ENCODE measurements around the gene VPS26B.

The VPS26B gene

GRCh38 chr11:134257101-134257500, 32.6 kb downstream of the VPS26B start:
- Histone ChIP-seq H3K27me3 (ENCODE audit: insufficient read depth, low read depth, severe bottlenecking) (no peaks in the 10 kb centered on the region), H3K9me3 (ENCODE audit: severe bottlenecking) (no peaks in the 10 kb centered on the region), H3K36me3 (peaks cover 32% of the 10 kb centered on the region), H3K27ac (no peak overlapping the region), H3K4me3 (ENCODE audit: low read depth, low read length) (no peak overlapping the region)
- TF ChIP-seq CTCF (IDR thresholded peaks at IDR 0.05; ENCODE audit: low read depth, low read length): no peak
- DNase-seq: no peak

GRCh38 chr11:134258577-134258976, 34.1 kb downstream of the VPS26B start:
- peaks cover 40% of the 10 kb centered on the region for H3K36me3 ChIP-seq
- no peak for TF ChIP-seq CTCF (IDR thresholded peaks at IDR 0.05; ENCODE audit: low read depth, low read length)
- no peak overlapping the region for H3K4me3 ChIP-seq (ENCODE audit: low read depth, low read length)
- no peak for DNase-seq
- H3K9me3 ChIP-seq (ENCODE audit: severe bottlenecking): no peaks in the 10 kb centered on the region
- H3K27ac ChIP-seq: no peak overlapping the region
- no peaks in the 10 kb centered on the region for H3K27me3 ChIP-seq (ENCODE audit: insufficient read depth, low read depth, severe bottlenecking)

- Histone ChIP-seq H3K27me3 (ENCODE audit: insufficient read depth, low read depth, severe bottlenecking) (no peaks in the 10 kb centered on the region), H3K4me3 (ENCODE audit: low read depth, low read length) (no peak overlapping the region), H3K36me3 (peaks cover 40% of the 10 kb centered on the region), H3K27ac (no peak overlapping the region), H3K9me3 (ENCODE audit: severe bottlenecking) (no peaks in the 10 kb centered on the region)
- TF ChIP-seq CTCF (IDR thresholded peaks at IDR 0.05; ENCODE audit: low read depth, low read length): no peak
- no peak for DNase-seq
These were observed 36.0 kb downstream of the VPS26B start for GRCh38 chr11:134260503-134260902.

GRCh38 chr11:134260983-134261382, 36.5 kb downstream of the VPS26B start:
- Histone ChIP-seq H3K36me3 (peaks cover 40% of the 10 kb centered on the region), H3K4me3 (ENCODE audit: low read depth, low read length) (no peak overlapping the region), H3K27me3 (ENCODE audit: insufficient read depth, low read depth, severe bottlenecking) (no peaks in the 10 kb centered on the region), H3K9me3 (ENCODE audit: severe bottlenecking) (no peaks in the 10 kb centered on the region), H3K27ac (no peak overlapping the region)
- no peak for DNase-seq
- no peak for TF ChIP-seq CTCF (IDR thresholded peaks at IDR 0.05; ENCODE audit: low read depth, low read length)

GRCh38 chr11:134261626-134262488, 37.4 kb downstream of the VPS26B start:
- H3K9me3 ChIP-seq (ENCODE audit: severe bottlenecking): no peaks in the 10 kb centered on the region
- peaks cover 40% of the 10 kb centered on the region for H3K36me3 ChIP-seq
- TF ChIP-seq CTCF (IDR thresholded peaks at IDR 0.05; ENCODE audit: low read depth, low read length): peak; percentile 74
- H3K27me3 ChIP-seq (ENCODE audit: insufficient read depth, low read depth, severe bottlenecking): no peaks in the 10 kb centered on the region
- peak; percentile 48 for DNase-seq
- H3K4me3 ChIP-seq (ENCODE audit: low read depth, low read length): no peak overlapping the region
- no peak overlapping the region for H3K27ac ChIP-seq
